ENCODE data around the gene ST3GAL3.
A peak's percentile ranks its signal among the peaks of the same experiment; 100 is the strongest.

Gene ST3GAL3

GRCh38 chr1:43969416-43969745 lies 262.0 kb downstream of the ST3GAL3 start:
- TF ChIP-seq, protein P1, sequence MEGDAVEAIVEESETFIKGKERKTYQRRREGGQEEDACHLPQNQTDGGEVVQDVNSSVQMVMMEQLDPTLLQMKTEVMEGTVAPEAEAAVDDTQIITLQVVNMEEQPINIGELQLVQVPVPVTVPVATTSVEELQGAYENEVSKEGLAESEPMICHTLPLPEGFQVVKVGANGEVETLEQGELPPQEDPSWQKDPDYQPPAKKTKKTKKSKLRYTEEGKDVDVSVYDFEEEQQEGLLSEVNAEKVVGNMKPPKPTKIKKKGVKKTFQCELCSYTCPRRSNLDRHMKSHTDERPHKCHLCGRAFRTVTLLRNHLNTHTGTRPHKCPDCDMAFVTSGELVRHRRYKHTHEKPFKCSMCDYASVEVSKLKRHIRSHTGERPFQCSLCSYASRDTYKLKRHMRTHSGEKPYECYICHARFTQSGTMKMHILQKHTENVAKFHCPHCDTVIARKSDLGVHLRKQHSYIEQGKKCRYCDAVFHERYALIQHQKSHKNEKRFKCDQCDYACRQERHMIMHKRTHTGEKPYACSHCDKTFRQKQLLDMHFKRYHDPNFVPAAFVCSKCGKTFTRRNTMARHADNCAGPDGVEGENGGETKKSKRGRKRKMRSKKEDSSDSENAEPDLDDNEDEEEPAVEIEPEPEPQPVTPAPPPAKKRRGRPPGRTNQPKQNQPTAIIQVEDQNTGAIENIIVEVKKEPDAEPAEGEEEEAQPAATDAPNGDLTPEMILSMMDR (conservative IDR thresholded peaks at IDR 0.05; ENCODE audit: low read length): peak; percentile 23; the same call in 1 of the 2 replicates
- no peak overlapping the region; the same call in 1 of the 2 replicates for H3K4me3 ChIP-seq (ENCODE audit: low read length)

GRCh38 chr1:43969746-43970466 lies 262.6 kb downstream of the ST3GAL3 start, which contains the start of gene DPH2:
DPH2 (plus strand) TSS chr1:43970010; CDS start chr1:43970176, 166 bp downstream.
- TF ChIP-seq, protein P1 (conservative IDR thresholded peaks at IDR 0.05; ENCODE audit: low read length): peak; percentile 2; the same call in 1 of the 2 replicates
- H3K4me3 ChIP-seq (ENCODE audit: low read length): peak within 1 kb of the TSS; percentile 99
- DNase-seq (ENCODE audit: low read depth): peak; percentile 96

More at GRCh38 chr1:43969416-43969745, 262.0 kb downstream of the ST3GAL3 start:
- no peak for DNase-seq (ENCODE audit: low read depth)

DNA sequence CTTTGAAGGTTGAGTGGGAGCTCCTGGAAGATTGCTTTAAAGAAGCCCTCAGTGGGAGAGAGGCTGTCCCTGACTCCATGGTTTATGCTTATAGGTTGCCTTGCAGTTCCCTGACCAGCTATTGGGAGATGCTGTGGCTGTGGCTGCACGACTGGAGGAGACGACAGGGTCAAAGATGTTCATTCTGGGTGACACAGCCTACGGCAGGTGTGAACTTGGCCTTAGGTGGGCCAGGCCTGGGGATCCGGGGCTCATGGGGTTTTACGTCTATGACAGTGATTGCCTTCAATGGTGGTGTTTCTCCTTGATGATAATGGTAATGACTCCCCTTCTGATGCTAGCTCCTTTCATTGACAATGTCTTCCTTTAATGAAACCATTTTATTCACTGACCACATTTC lies 263.2 kb downstream of the ST3GAL3 start:
- peak overlapping the region; percentile 99 for H3K4me3 ChIP-seq (ENCODE audit: low read length)
- TF ChIP-seq, protein P1 (conservative IDR thresholded peaks at IDR 0.05; ENCODE audit: low read length): no peak
- DNase-seq (ENCODE audit: low read depth): no peak

DNA sequence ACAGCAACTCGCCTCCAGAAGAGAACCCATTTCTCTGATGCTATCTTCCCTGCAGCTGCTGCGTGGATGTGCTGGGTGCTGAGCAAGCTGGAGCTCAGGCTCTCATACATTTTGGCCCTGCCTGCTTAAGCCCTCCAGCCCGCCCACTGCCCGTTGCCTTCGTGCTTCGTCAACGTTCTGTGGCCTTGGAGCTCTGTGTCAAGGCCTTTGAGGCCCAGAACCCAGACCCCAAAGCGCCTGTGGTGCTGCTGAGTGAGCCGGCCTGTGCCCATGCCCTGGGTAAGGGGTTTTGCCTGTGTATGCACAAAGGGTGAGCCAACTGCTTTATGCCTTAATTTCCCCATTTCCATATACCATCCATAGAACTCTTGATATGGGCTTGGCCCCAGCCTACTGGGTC lies 263.6 kb downstream of the ST3GAL3 start:
- TF ChIP-seq, protein P1 (conservative IDR thresholded peaks at IDR 0.05; ENCODE audit: low read length): no peak
- DNase-seq (ENCODE audit: low read depth): no peak
- H3K4me3 ChIP-seq (ENCODE audit: low read length): peak overlapping the region; percentile 99

- no peak overlapping the region for H3K4me3 ChIP-seq (ENCODE audit: low read length)
- no peak for DNase-seq (ENCODE audit: low read depth)
- TF ChIP-seq, protein P1 (conservative IDR thresholded peaks at IDR 0.05; ENCODE audit: low read length): no peak
Measured at GRCh38 chr1:43971336-43971980, 264.1 kb downstream of the ST3GAL3 start.

GRCh38 chr1:43973981-43974442 lies 266.7 kb downstream of the ST3GAL3 start:
- H3K4me3 ChIP-seq (ENCODE audit: low read length): peak overlapping the region; percentile 90
- DNase-seq (ENCODE audit: low read depth): peak; percentile 21
- TF ChIP-seq, protein P1 (conservative IDR thresholded peaks at IDR 0.05; ENCODE audit: low read length): no peak

Data from AG10803 (cell line).